H9 (cell line): ENCODE results near the gene SELENOF. TPM values are rescaled to one million over a fixed set of nuclear protein-coding genes. Genes with fewer than 3 reads are reported as not detected.

Experiments
- DNase-seq: peaks from one replicate; pipeline ENCODE4 v3.0.0-alpha.2; 2017
- H2AFZ ChIP-seq: one replicate; pipeline ENCODE4 v1.6.1; 2013; ENCODE audit warnings: mild to moderate bottlenecking, low read length, control low read depth, moderate library complexity
- H2AK5ac ChIP-seq: 2 replicates; pipeline ENCODE4 v1.6.1; 2013; ENCODE audit warnings: low read length, control low read depth, mixed read lengths; ENCODE audit not compliant: insufficient read length
- H2BK120ac ChIP-seq: one replicate; pipeline ENCODE4 v1.6.1; 2013; ENCODE audit warnings: low read depth, mild to moderate bottlenecking, low read length, control low read depth, inconsistent platforms; ENCODE audit not compliant: poor library complexity, severe bottlenecking
- H2BK12ac ChIP-seq: 2 replicates; pipeline ENCODE4 v1.6.1; 2013; ENCODE audit warnings: low read length, control low read depth, mixed read lengths, low read depth; ENCODE audit not compliant: insufficient read length
- H2BK15ac ChIP-seq: 2 replicates; pipeline ENCODE4 v1.6.1; 2013; ENCODE audit warnings: low read depth, low read length, control low read depth
- H2BK20ac ChIP-seq: one replicate; pipeline ENCODE4 v1.6.1; 2013; ENCODE audit warnings: low read depth, mild to moderate bottlenecking, low read length, control low read depth, inconsistent platforms; ENCODE audit not compliant: poor library complexity, severe bottlenecking
- H2BK5ac ChIP-seq: 2 replicates; pipeline ENCODE4 v1.6.1; 2013; ENCODE audit warnings: low read length, control low read depth, mixed read lengths; ENCODE audit not compliant: insufficient read length
- H3K14ac ChIP-seq: 2 replicates; pipeline ENCODE4 v1.6.1; 2013; ENCODE audit warnings: low read length, control low read depth; ENCODE audit not compliant: insufficient read depth
- H3K18ac ChIP-seq: 2 replicates; pipeline ENCODE4 v1.6.1; 2013; ENCODE audit warnings: low read depth, mild to moderate bottlenecking, mixed read lengths, low read length, control low read depth; ENCODE audit not compliant: insufficient read length
- H3K23ac ChIP-seq: 2 replicates; pipeline ENCODE4 v1.6.1; 2013; ENCODE audit warnings: low read length, control low read depth, mixed read lengths, low read depth; ENCODE audit not compliant: insufficient read length
- H3K23me2 ChIP-seq: 2 replicates; pipeline ENCODE4 v1.6.1; 2013; ENCODE audit warnings: low read depth, mild to moderate bottlenecking, mixed read lengths, low read length, control low read depth; ENCODE audit not compliant: insufficient read length, poor library complexity, severe bottlenecking
- H3K27ac ChIP-seq: 2 replicates; pipeline ENCODE4 v1.5.1; 2013; ENCODE audit warnings: low read length, control low read depth, mixed read lengths, low read depth; ENCODE audit not compliant: insufficient read length
- H3K27me3 ChIP-seq: 2 replicates; pipeline ENCODE4 v1.6.1; 2013; ENCODE audit warnings: low read length, control low read depth, inconsistent platforms; ENCODE audit not compliant: insufficient read depth
- H3K4ac ChIP-seq: 2 replicates; pipeline ENCODE4 v1.6.1; 2013; ENCODE audit warnings: low read depth, mild to moderate bottlenecking, control low read depth, inconsistent platforms, low read length, moderate library complexity
- H3K4me1 ChIP-seq: 2 replicates; pipeline ENCODE4 v1.6.1; 2013; ENCODE audit warnings: low read length, control low read depth, inconsistent platforms; ENCODE audit not compliant: insufficient read depth
- H3K4me2 ChIP-seq: 2 replicates; pipeline ENCODE4 v1.6.1; 2013; ENCODE audit warnings: low read length, control low read depth, mixed read lengths; ENCODE audit not compliant: insufficient read length, insufficient read depth
- H3K56ac ChIP-seq: 2 replicates; pipeline ENCODE4 v1.6.1; 2013; ENCODE audit warnings: low read depth, mild to moderate bottlenecking, mixed read lengths, low read length, control low read depth; ENCODE audit not compliant: insufficient read length
- H3K79me1 ChIP-seq: 2 replicates; pipeline ENCODE4 v1.6.1; 2013; ENCODE audit warnings: low read depth, mild to moderate bottlenecking, moderate library complexity, low read length, control low read depth, inconsistent platforms; ENCODE audit not compliant: insufficient read depth, poor library complexity, severe bottlenecking
- H3K79me2 ChIP-seq: 2 replicates; pipeline ENCODE4 v1.6.1; 2013; ENCODE audit warnings: low read length, control low read depth, inconsistent platforms; ENCODE audit not compliant: insufficient read depth
- H3K9ac ChIP-seq: 2 replicates; pipeline ENCODE4 v1.6.1; 2013; ENCODE audit warnings: low read length, control low read depth, mixed read lengths; ENCODE audit not compliant: insufficient read length; ENCODE audit errors: extremely low read depth
- H3K9me3 ChIP-seq: one replicate; pipeline ENCODE4 v1.6.1; 2013; ENCODE audit warnings: low read depth, low read length, inconsistent platforms; ENCODE audit not compliant: control insufficient read depth
- H3T11ph ChIP-seq: one replicate; pipeline ENCODE4 v1.6.1; 2013; ENCODE audit warnings: mild to moderate bottlenecking, low read length, control low read depth, inconsistent platforms
- H4K20me1 ChIP-seq: one replicate; pipeline ENCODE4 v1.6.1; 2013; ENCODE audit not compliant: control insufficient read depth, insufficient read length, insufficient read depth
- H4K5ac ChIP-seq: 2 replicates; pipeline ENCODE4 v1.6.1; 2013; ENCODE audit warnings: low read depth, mild to moderate bottlenecking, mixed read lengths, low read length, control low read depth; ENCODE audit not compliant: insufficient read length
- H4K8ac ChIP-seq: replicated peaks from 2 replicates; pipeline ENCODE4 v1.6.1; 2013; ENCODE audit warnings: low read length, control low read depth, mixed read lengths, low read depth; ENCODE audit not compliant: insufficient read length
- H4K91ac ChIP-seq: 2 replicates; pipeline ENCODE4 v1.6.1; 2013; ENCODE audit warnings: low read depth, mild to moderate bottlenecking, moderate library complexity, mixed read lengths, low read length, control low read depth; ENCODE audit not compliant: insufficient read length
- H3K27ac Mint-ChIP-seq, 3 experiments: 2 replicates in 2 of 3; 3 replicates in 1 of 3; pipeline ENCODE4 v1.8.0; 2020 to 2021; ENCODE audit warnings: mixed read lengths in 3 of 3, mild to moderate bottlenecking in 1 of 3, moderate library complexity in 1 of 3
- H3K27me3 Mint-ChIP-seq: 2 replicates; pipeline ENCODE4 v1.8.0; 2021; ENCODE audit warnings: low read depth, mild to moderate bottlenecking, moderate library complexity, mixed read lengths
- H3K36me3 Mint-ChIP-seq, 3 experiments: 2 replicates in 2 of 3; 3 replicates in 1 of 3; pipeline ENCODE4 v1.8.0; 2020 to 2021; ENCODE audit warnings: low read depth in 3 of 3, mixed read lengths in 3 of 3; ENCODE audit not compliant: insufficient read depth in 1 of 3
- H3K4me1 Mint-ChIP-seq, 2 experiments: 2 replicates each; pipeline ENCODE4 v1.8.0; 2020; ENCODE audit warnings: mixed read lengths in 2 of 2
- H3K4me3 Mint-ChIP-seq, 2 experiments: 2 replicates in 1 of 2; 3 replicates in 1 of 2; pipeline ENCODE4 v1.8.0; 2020 to 2021; ENCODE audit warnings: mild to moderate bottlenecking in 2 of 2, mixed read lengths in 2 of 2, moderate library complexity in 1 of 2
- H3K9me3 Mint-ChIP-seq, 2 experiments: 2 replicates in 1 of 2; 3 replicates in 1 of 2; pipeline ENCODE4 v1.8.0; 2020; ENCODE audit warnings: mild to moderate bottlenecking in 2 of 2, mixed read lengths in 2 of 2, moderate library complexity in 1 of 2
- WGBS: extraction: QIAGEN DNeasy Blood & Tissue Kit; methylation state at CpG from one replicate; pipeline ENCODE4 v1.1.7; 2013; ENCODE audit warnings: missing lambda C conversion rate, low lambda C conversion rate, mixed read lengths; ENCODE audit not compliant: insufficient read length; ENCODE audit errors: extremely low coverage; 5-methylcytosine and 5-hydroxymethylcytosine counted together
- long read RNA-seq: library from polyadenylated mRNA; unstranded; transcript quantifications from one replicate; pipeline ENCODE4 v2.0.0, GENCODE V29; 2020
- total RNA-seq: library from RNA; stranded (reverse); gene quantifications from 2 replicates; pipeline ENCODE4 v1.2.1, GENCODE V29; 2021
- TF ChIP-seq, protein P1 (sequence below): fragments of 200-600 bp; sonication (generic); conservative IDR thresholded peaks from 3 replicates; pipeline ENCODE4 v1.8.0; 2021; ENCODE audit warnings: antibody characterized with exemption, mild to moderate bottlenecking

Gene SELENOF
- 140 and 143 TPM in 2 replicates for total RNA-seq
- long read RNA-seq, transcript SELENOF-203 (6 exons, 727 nt): minor isoform, 8 of 513 reads
- long read RNA-seq, transcript SELENOF-201 (5 exons, 1,781 nt): major isoform, 465 of 513 reads
- long read RNA-seq, transcript SELENOF-205 (5 exons, 831 nt): minor isoform, 10 of 513 reads
- long read RNA-seq, transcript SELENOF-202 (4 exons, 1,220 nt): minor isoform, 21 of 513 reads
- long read RNA-seq, partial matches to known transcripts: 1 of 513 reads
- long read RNA-seq, other reads (novel, unspliced or antisense): 8 of 513 reads

DNA sequence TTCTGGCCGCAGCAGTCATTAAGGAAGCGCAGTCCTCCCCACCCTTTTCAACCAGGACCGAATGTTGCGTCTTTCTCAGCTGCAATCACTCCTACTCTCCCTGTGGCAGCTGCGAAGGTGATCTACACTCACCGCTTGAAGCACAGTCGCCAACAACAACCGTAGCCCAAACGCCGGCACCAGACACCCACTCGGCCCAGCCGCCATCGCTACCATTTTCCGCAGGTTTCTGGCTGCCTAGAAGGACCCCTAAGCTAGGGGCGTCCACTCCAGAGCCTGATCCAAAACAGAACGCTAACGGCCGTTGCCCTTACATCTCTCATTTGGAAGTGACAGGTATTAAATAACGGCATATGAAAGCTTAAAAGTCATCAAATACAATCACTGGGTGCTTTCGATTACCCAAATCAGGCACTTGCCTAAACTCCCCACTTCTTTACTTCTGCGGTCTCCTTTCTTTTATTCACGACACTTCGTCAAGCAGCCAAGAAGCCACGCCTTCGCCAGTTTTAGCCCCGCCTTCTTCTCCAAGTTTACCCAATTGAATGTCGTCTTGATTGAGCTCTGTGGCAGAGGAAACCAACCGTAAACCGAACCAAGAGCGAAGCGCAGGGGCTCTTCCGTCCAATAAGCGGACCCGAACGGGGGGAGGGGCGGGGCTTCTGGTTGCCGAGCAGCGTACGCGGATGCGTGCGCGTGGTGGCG, at the start of gene SELENOF:
TSS of gene SELENOF (minus strand) at position 231 of the 705 bp plus-strand sequence. CDS start at position 216, 15 bp downstream.
- DNase-seq: peak; percentile 99
- no peak within 1 kb of the TSS for H2AFZ ChIP-seq
- H3K23me2 ChIP-seq: peaks cover 13% of the 10 kb centered on the region
- peak within 1 kb of the TSS; percentile 81 for H3K27ac ChIP-seq
- H3K18ac ChIP-seq: peak within 1 kb of the TSS; percentile 99
- Mint-ChIP-seq H3K27ac (no peak within 1 kb of the TSS; a peak in 1 of 7 replicates), H3K4me3 (no peak within 1 kb of the TSS), H3K36me3 (peaks cover 17 to 24% (median 20%) of the 10 kb centered on the region in 3 experiments), H3K9me3 (no peaks in the 10 kb centered on the region; a peak in 1 of 5 replicates), H3K27me3 (no peaks in the 10 kb centered on the region), H3K4me1 (peaks cover 16 to 28% of the 10 kb centered on the region in 2 experiments)
- no CpG with 5 or more reads among the region's 44 CpGs for WGBS
- H2BK5ac ChIP-seq: peak within 1 kb of the TSS; percentile 89
- H3K23ac ChIP-seq: peak within 1 kb of the TSS; percentile 58
- peak within 1 kb of the TSS; percentile 73 for H4K8ac ChIP-seq
- peaks cover 45% of the 10 kb centered on the region for H3K79me2 ChIP-seq
- H3K4me1 ChIP-seq: no peaks in the 10 kb centered on the region; the same call in 1 of the 2 replicates
- no peak within 1 kb of the TSS for H3T11ph ChIP-seq
- peak within 1 kb of the TSS; percentile 89 for H4K5ac ChIP-seq
- H3K27me3 ChIP-seq: no peaks in the 10 kb centered on the region
- no peaks in the 10 kb centered on the region for H3K9me3 ChIP-seq
- H2BK20ac ChIP-seq: no peak within 1 kb of the TSS
- no peak within 1 kb of the TSS for H4K91ac ChIP-seq
- 0 out of 2 replicates have a peak within 1 kb of the TSS, but pooled peaks have one; percentile 100 for H2BK15ac ChIP-seq
- peak within 1 kb of the TSS; percentile 93 for H3K4me2 ChIP-seq
- H3K56ac ChIP-seq: peak within 1 kb of the TSS; percentile 91
- peak within 1 kb of the TSS; percentile 12; the same call in 1 of the 2 replicates for H3K4ac ChIP-seq
- H3K9ac ChIP-seq: peak within 1 kb of the TSS; percentile 98
- H3K79me1 ChIP-seq: peaks cover 3% of the 10 kb centered on the region
- H2AK5ac ChIP-seq: no peak within 1 kb of the TSS
- peak within 1 kb of the TSS; percentile 83 for H2BK12ac ChIP-seq
- peak within 1 kb of the TSS; percentile 97 for H3K14ac ChIP-seq
- no peaks in the 10 kb centered on the region for H4K20me1 ChIP-seq
- H2BK120ac ChIP-seq: peak within 1 kb of the TSS; percentile 83
- TF ChIP-seq, protein P1, sequence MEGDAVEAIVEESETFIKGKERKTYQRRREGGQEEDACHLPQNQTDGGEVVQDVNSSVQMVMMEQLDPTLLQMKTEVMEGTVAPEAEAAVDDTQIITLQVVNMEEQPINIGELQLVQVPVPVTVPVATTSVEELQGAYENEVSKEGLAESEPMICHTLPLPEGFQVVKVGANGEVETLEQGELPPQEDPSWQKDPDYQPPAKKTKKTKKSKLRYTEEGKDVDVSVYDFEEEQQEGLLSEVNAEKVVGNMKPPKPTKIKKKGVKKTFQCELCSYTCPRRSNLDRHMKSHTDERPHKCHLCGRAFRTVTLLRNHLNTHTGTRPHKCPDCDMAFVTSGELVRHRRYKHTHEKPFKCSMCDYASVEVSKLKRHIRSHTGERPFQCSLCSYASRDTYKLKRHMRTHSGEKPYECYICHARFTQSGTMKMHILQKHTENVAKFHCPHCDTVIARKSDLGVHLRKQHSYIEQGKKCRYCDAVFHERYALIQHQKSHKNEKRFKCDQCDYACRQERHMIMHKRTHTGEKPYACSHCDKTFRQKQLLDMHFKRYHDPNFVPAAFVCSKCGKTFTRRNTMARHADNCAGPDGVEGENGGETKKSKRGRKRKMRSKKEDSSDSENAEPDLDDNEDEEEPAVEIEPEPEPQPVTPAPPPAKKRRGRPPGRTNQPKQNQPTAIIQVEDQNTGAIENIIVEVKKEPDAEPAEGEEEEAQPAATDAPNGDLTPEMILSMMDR: no peak
